H1 (cell line): Measurements from ENCODE around the gene ALK. TPM values are rescaled to one million over a fixed set of nuclear protein-coding genes. Genes with fewer than 3 reads are reported as not detected.

Source experiments
- CTCF ChIA-PET: fragments of 300-600 bp; sonication (Branson Sonifier 250); formaldehyde crosslinking; loops from one replicate; lab custom pipeline; 2021; ENCODE audit not compliant: partially characterized antibody; lab: Charles Lee
- POLR2A ChIA-PET: fragments of 300-600 bp; sonication (Branson Sonifier 250); formaldehyde crosslinking; loops from one replicate; lab custom pipeline; 2021; ENCODE audit warnings: inconsistent platforms; ENCODE audit not compliant: partially characterized antibody; lab: Charles Lee
- DNase-seq, 2 experiments: peaks; one replicate each; pipeline versions ENCODE4 v3.0.0 to v3.0.0-alpha.2; 2010 to 2022; ENCODE audit warnings: low spot score in 2 of 2, low read depth in 1 of 2, mixed read lengths in 1 of 2
- FAIRE-seq: peaks from 2 replicates; lab custom pipeline; 2011; peaks lifted over from hg19 to GRCh38; lab: Jason Lieb, UNC
- H2AFZ ChIP-seq: 2 replicates; pipeline ENCODE4 v1.8.1; 2012; ENCODE audit warnings: low read length, inconsistent platforms
- H2AK5ac ChIP-seq: 2 replicates; pipeline ENCODE4 v1.6.1; 2013; ENCODE audit warnings: low read depth, low read length
- H2BK120ac ChIP-seq: replicated peaks from 2 replicates; pipeline ENCODE3; 2013; ENCODE audit warnings: low read depth, low read length, inconsistent platforms
- H2BK12ac ChIP-seq: 2 replicates; pipeline ENCODE4 v1.6.1; 2013; ENCODE audit warnings: low read depth, low read length
- H2BK15ac ChIP-seq: 2 replicates; pipeline ENCODE4 v1.6.1; 2013; ENCODE audit warnings: low read length
- H2BK20ac ChIP-seq: 2 replicates; pipeline ENCODE4 v1.6.1; 2013; ENCODE audit warnings: low read length
- H2BK5ac ChIP-seq: 2 replicates; pipeline ENCODE4 v1.6.1; 2013; ENCODE audit warnings: low read depth, low read length
- H3K14ac ChIP-seq: 2 replicates; pipeline ENCODE4 v1.6.1; 2013; ENCODE audit warnings: inconsistent platforms; ENCODE audit not compliant: insufficient read length
- H3K18ac ChIP-seq: 2 replicates; pipeline ENCODE4 v1.6.1; 2013; ENCODE audit warnings: low read length; ENCODE audit errors: extremely low read depth
- H3K23ac ChIP-seq: 2 replicates; pipeline ENCODE4 v1.6.1; 2013; ENCODE audit warnings: inconsistent platforms; ENCODE audit not compliant: insufficient read length
- H3K23me2 ChIP-seq: 2 replicates; pipeline ENCODE4 v1.6.1; 2013; ENCODE audit warnings: low read depth, low read length
- H3K27ac ChIP-seq: 2 replicates; pipeline ENCODE4 v1.6.1; 2011; ENCODE audit warnings: low read depth, low read length, inconsistent platforms
- H3K27me3 ChIP-seq, 4 experiments: replicated peaks in 1 of 4; 1 replicate in 1 of 4; 2 replicates in 3 of 4; pipeline versions ENCODE4 v1.6.1 to v1.8.1; 2011 to 2013; ENCODE audit warnings: low read length in 3 of 4, mild to moderate bottlenecking in 3 of 4, inconsistent platforms in 2 of 4, mixed read lengths in 2 of 4, moderate library complexity in 1 of 4; ENCODE audit not compliant: control insufficient read depth in 3 of 4, insufficient read depth in 3 of 4; ENCODE audit errors: extremely low read depth in 1 of 4
- H3K36me3 ChIP-seq, 4 experiments: 2 replicates each; pipeline versions ENCODE4 v1.6.1 to v1.8.1; 2011 to 2013; ENCODE audit warnings: mild to moderate bottlenecking in 4 of 4, low read length in 3 of 4, moderate library complexity in 2 of 4, control low read depth in 1 of 4, inconsistent platforms in 1 of 4; ENCODE audit not compliant: insufficient read depth in 4 of 4, control insufficient read depth in 2 of 4
- H3K4ac ChIP-seq: replicated peaks from 2 replicates; pipeline ENCODE3; 2013; ENCODE audit warnings: low read length, low read depth, mixed read lengths, inconsistent platforms; ENCODE audit not compliant: insufficient read length
- H3K4me1 ChIP-seq, 4 experiments: replicated peaks in 1 of 4; 1 replicate in 1 of 4; 2 replicates in 3 of 4; pipeline versions ENCODE4 v1.6.1 to v1.8.1; 2011 to 2013; ENCODE audit warnings: low read length in 3 of 4, inconsistent platforms in 2 of 4, mixed read lengths in 1 of 4; ENCODE audit not compliant: insufficient read depth in 4 of 4, control insufficient read depth in 3 of 4
- H3K4me2 ChIP-seq, 2 experiments: 2 replicates each; pipeline versions ENCODE4 v1.6.1 to v1.8.1; 2011 to 2013; ENCODE audit warnings: low read depth in 2 of 2, low read length in 2 of 2, control low read depth in 1 of 2, inconsistent platforms in 1 of 2, mild to moderate bottlenecking in 1 of 2; ENCODE audit not compliant: insufficient read depth in 1 of 2
- H3K4me3 ChIP-seq, 4 experiments: fragments of 200-600, 300-600 bp in 1 of 4; sonication (generic), shearing (Covaris generic), sonication (Bioruptor Twin) in 1 of 4; 2 replicates each; pipeline versions ENCODE4 v1.5.1 to v1.8.1; 2011 to 2016; ENCODE audit warnings: low read length in 4 of 4, low read depth in 3 of 4, control low read depth in 2 of 4, inconsistent platforms in 2 of 4, mild to moderate bottlenecking in 2 of 4, mixed read lengths in 1 of 4, moderate library complexity in 1 of 4; ENCODE audit not compliant: insufficient read depth in 2 of 4; ENCODE audit errors: extremely low read depth in 1 of 4
- H3K56ac ChIP-seq: replicated peaks from 2 replicates; pipeline ENCODE3; 2013; ENCODE audit warnings: low read depth, mild to moderate bottlenecking, mixed read lengths, low read length, inconsistent platforms; ENCODE audit not compliant: insufficient read length
- H3K79me1 ChIP-seq: 2 replicates; pipeline ENCODE4 v1.6.1; 2013; ENCODE audit warnings: low read depth, low read length, control low read depth
- H3K79me2 ChIP-seq, 2 experiments: 2 replicates each; pipeline versions ENCODE4 v1.6.1 to v1.8.1; 2012 to 2013; ENCODE audit warnings: low read length in 2 of 2, mild to moderate bottlenecking in 2 of 2, inconsistent platforms in 1 of 2; ENCODE audit not compliant: insufficient read depth in 2 of 2, control insufficient read depth in 1 of 2
- H3K9ac ChIP-seq, 4 experiments: replicated peaks in 1 of 4; 1 replicate in 1 of 4; 2 replicates in 3 of 4; pipeline versions ENCODE4 v1.6.1 to v1.8.1; 2011 to 2013; ENCODE audit warnings: low read depth in 3 of 4, low read length in 3 of 4, control low read depth in 2 of 4, mild to moderate bottlenecking in 2 of 4, moderate library complexity in 2 of 4, inconsistent platforms in 1 of 4; ENCODE audit errors: extremely low read depth in 1 of 4
- H3K9me3 ChIP-seq, 2 experiments: 2 replicates each; pipeline versions ENCODE4 v1.6.1 to v1.8.1; 2012 to 2013; ENCODE audit warnings: mild to moderate bottlenecking in 2 of 2, moderate library complexity in 2 of 2, control low read depth in 1 of 2, inconsistent platforms in 1 of 2, low read depth in 1 of 2, low read length in 1 of 2, mixed read lengths in 1 of 2; ENCODE audit not compliant: insufficient read depth in 2 of 2
- H4K20me1 ChIP-seq, 2 experiments: replicated peaks in 1 of 2; 2 replicates each; pipeline versions ENCODE3 to v1.8.1; 2011 to 2013; ENCODE audit warnings: inconsistent platforms in 2 of 2, low read length in 2 of 2, mild to moderate bottlenecking in 1 of 2; ENCODE audit not compliant: insufficient read depth in 2 of 2, control insufficient read depth in 1 of 2
- H4K5ac ChIP-seq: 2 replicates; pipeline ENCODE4 v1.6.1; 2013; ENCODE audit warnings: low read length, low read depth, mixed read lengths, inconsistent platforms; ENCODE audit not compliant: insufficient read length
- H4K8ac ChIP-seq: 2 replicates; pipeline ENCODE4 v1.8.0; 2013; ENCODE audit warnings: mild to moderate bottlenecking, moderate library complexity, low read length, inconsistent platforms; ENCODE audit not compliant: insufficient read depth; ENCODE audit errors: extremely low read depth
- H4K91ac ChIP-seq: replicated peaks from 2 replicates; pipeline ENCODE3; 2013; ENCODE audit warnings: low read length, mixed read lengths, inconsistent platforms; ENCODE audit not compliant: insufficient read length
- ATF2 ChIP-seq: IDR thresholded peaks from 2 replicates; pipeline ENCODE4 v1.6.1; 2012; ENCODE audit warnings: low read length, inconsistent platforms
- EGR1 ChIP-seq: IDR thresholded peaks from 2 replicates; pipeline ENCODE4 v1.6.1; 2011; ENCODE audit warnings: low read depth, low read length, borderline replicate concordance
- JUND ChIP-seq: IDR thresholded peaks from 2 replicates; pipeline ENCODE4 v1.6.1; 2011; ENCODE audit warnings: mild to moderate bottlenecking, improper control_type of control experiment, low read length
- KDM1A ChIP-seq: fragments of 200-600, 300-600 bp; sonication (generic); IDR thresholded peaks from 2 replicates; pipeline ENCODE4 v1.7.1; 2016; ENCODE audit warnings: mild to moderate bottlenecking, low read length, borderline replicate concordance
- NANOG ChIP-seq: IDR thresholded peaks from 2 replicates; pipeline ENCODE4 v1.6.1; 2011; ENCODE audit warnings: low read length, low read depth, mild to moderate bottlenecking, inconsistent platforms; ENCODE audit not compliant: insufficient read depth, poor library complexity, severe bottlenecking
- NRF1 ChIP-seq: IDR thresholded peaks from 2 replicates; pipeline ENCODE4 v1.6.1; 2011; ENCODE audit warnings: mild to moderate bottlenecking, low read depth, low read length, improper control_type of control experiment
- POLR2A ChIP-seq, 2 experiments: IDR thresholded peaks; 1 replicate in 1 of 2; 2 replicates in 1 of 2; pipeline ENCODE4 v1.6.1; 2011; ENCODE audit warnings: low read depth in 2 of 2, low read length in 2 of 2, mild to moderate bottlenecking in 2 of 2; ENCODE audit errors: control extremely low read depth in 1 of 2
- POU5F1 ChIP-seq: IDR thresholded peaks from 2 replicates; pipeline ENCODE4 v1.6.1; 2011; ENCODE audit warnings: low read depth, mild to moderate bottlenecking, low read length, moderate library complexity
- WGBS, 2 experiments: shearing (Covaris generic) in 1 of 2; methylation state at CpG; one replicate each; pipeline versions ENCODE4 v1.1.6 to v1.1.7; 2013 to 2015; ENCODE audit warnings: low lambda C conversion rate in 2 of 2, mixed read lengths in 2 of 2, inconsistent platforms in 1 of 2, low coverage in 1 of 2, missing lambda C conversion rate in 1 of 2; ENCODE audit not compliant: insufficient replicate concordance in 2 of 2, insufficient coverage in 1 of 2, insufficient read length in 1 of 2; ENCODE audit errors: extremely low coverage in 1 of 2, missing lambda C conversion rate in 1 of 2; 5-methylcytosine and 5-hydroxymethylcytosine counted together
- polyA plus RNA-seq, 7 experiments: library from polyadenylated mRNA; depleted of rRNA in 3 of 7; stranded (reverse) in 5 of 7; unstranded in 2 of 7; fragments of >200 nt in 5 of 7; fragments of 200-250 nt in 2 of 7; gene quantifications; 1 replicate in 5 of 7; 2 replicates in 1 of 7; 4 replicates in 1 of 7; pipeline versions ENCODE4 v1.2.1 to v1.2.3, GENCODE V29; 2011 to 2013; ENCODE audit warnings: missing spikeins in 2 of 7, mixed read lengths in 2 of 7
- total RNA-seq: library from RNA; stranded (reverse); fragmentation: NEBNext Ultra II Directional; extraction: Animal tissue kit (Norgen Biotek cat#: 25700); gene quantifications from 2 replicates; pipeline ENCODE4 v1.2.1, GENCODE V29; 2021
- TF ChIP-seq, protein P1 (sequence below), 3 experiments: IDR thresholded peaks; 1 replicate in 2 of 3; 2 replicates in 1 of 3; pipeline versions ENCODE4 v1.5.1 to v1.6.1; 2011; ENCODE audit warnings: low read length in 3 of 3, mild to moderate bottlenecking in 3 of 3, inconsistent platforms in 2 of 3, low read depth in 1 of 3, moderate library complexity in 1 of 3; ENCODE audit not compliant: insufficient read depth in 1 of 3; ENCODE audit errors: control extremely low read depth in 1 of 3
- TF ChIP-seq, protein P2 (sequence below): IDR thresholded peaks from 2 replicates; pipeline ENCODE4 v1.6.1; 2012; ENCODE audit warnings: inconsistent platforms

Gene ALK
- total and polyA plus RNA-seq, 2 of the 8 experiments (the other 6 are each of a cell fraction or from before 2014, with no cell fraction given) = 0.02 to 0.09 TPM

DNA sequence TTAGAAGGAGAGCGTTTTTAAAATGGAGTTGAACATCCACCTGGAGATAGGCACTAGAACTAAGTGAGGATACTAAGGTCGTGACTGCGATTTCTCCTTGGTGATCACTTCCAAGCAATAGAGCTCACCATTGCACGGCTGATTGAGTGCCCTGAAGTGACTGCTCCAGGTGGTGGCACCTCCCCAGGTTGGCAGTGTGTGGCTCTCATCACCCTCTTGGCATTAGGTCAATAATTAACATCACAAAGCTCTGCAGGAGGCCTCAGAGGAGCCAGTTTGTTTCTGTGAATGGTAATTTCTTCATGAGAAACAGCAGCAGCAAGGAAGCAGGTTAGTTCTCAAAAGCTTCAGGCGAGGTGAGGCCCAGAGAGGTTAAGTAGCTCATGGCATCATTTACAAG is 546.6 kb downstream of the ALK start:
- Histone ChIP-seq H3K9me3 (no peaks in the 10 kb centered on the region), H3K4me2 (peak overlapping the region; percentile 19 to 40; a peak in 2 of 4 replicates), H4K5ac (no peak overlapping the region), H3K79me2 (no peaks in the 10 kb centered on the region), H3K23me2 (no peaks in the 10 kb centered on the region), H4K91ac (no peak overlapping the region), H3K56ac (no peak overlapping the region), H3K23ac (no peak overlapping the region), H3K14ac (no peak overlapping the region), H3K4ac (no peak overlapping the region), H4K8ac (no peak overlapping the region), H2BK15ac (no peak overlapping the region), H4K20me1 (no peaks in the 10 kb centered on the region), H3K18ac (no peak overlapping the region), H3K27me3 (no peaks in the 10 kb centered on the region), H3K36me3 (no peaks in the 10 kb centered on the region), H2BK120ac (no peak overlapping the region), H3K9ac (no peak overlapping the region), H3K4me3 (no peak overlapping the region; a peak in 2 of 8 replicates), H3K79me1 (no peaks in the 10 kb centered on the region), H2AFZ (no peak overlapping the region), H3K4me1 (peaks cover 0 to 11% (median 4%) of the 10 kb centered on the region in 4 experiments; a peak in 6 of 7 replicates), H2AK5ac (no peak overlapping the region), H2BK20ac (no peak overlapping the region), H3K27ac (no peak overlapping the region), H2BK5ac (no peak overlapping the region), H2BK12ac (no peak overlapping the region)
- WGBS, 2 experiments = 72% methylated on average over 5 of the region's 5 CpGs; no CpG with 5 or more reads in 1 of the 2 experiments
- ChIA-PET POLR2A (no interaction called here), CTCF (interaction anchor here (0.6 to 1.6 kb wide), 7 partner anchors 18 to 840 kb away, joined by 3 to 5 read pairs (median 3); no protein-coding TSS in a partner anchor)
- no peak for FAIRE-seq
- no peak for DNase-seq
- TF ChIP-seq, protein P1, sequence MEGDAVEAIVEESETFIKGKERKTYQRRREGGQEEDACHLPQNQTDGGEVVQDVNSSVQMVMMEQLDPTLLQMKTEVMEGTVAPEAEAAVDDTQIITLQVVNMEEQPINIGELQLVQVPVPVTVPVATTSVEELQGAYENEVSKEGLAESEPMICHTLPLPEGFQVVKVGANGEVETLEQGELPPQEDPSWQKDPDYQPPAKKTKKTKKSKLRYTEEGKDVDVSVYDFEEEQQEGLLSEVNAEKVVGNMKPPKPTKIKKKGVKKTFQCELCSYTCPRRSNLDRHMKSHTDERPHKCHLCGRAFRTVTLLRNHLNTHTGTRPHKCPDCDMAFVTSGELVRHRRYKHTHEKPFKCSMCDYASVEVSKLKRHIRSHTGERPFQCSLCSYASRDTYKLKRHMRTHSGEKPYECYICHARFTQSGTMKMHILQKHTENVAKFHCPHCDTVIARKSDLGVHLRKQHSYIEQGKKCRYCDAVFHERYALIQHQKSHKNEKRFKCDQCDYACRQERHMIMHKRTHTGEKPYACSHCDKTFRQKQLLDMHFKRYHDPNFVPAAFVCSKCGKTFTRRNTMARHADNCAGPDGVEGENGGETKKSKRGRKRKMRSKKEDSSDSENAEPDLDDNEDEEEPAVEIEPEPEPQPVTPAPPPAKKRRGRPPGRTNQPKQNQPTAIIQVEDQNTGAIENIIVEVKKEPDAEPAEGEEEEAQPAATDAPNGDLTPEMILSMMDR (IDR thresholded peaks at IDR 0.05; ENCODE audit: control extremely low read depth in 1 of 3, insufficient read depth in 1 of 3, low read depth in 1 of 3, low read length in 3 of 3) = no peak
- TF ChIP-seq NRF1 (no peak), NANOG (no peak), KDM1A (no peak), ATF2 (no peak), JUND (no peak), POLR2A (IDR thresholded peaks at IDR 0.05; ENCODE audit: control extremely low read depth in 1 of 2, low read depth in 2 of 2, low read length in 2 of 2) (no peak), POU5F1 (no peak), EGR1 (no peak)
- TF ChIP-seq, protein P2, sequence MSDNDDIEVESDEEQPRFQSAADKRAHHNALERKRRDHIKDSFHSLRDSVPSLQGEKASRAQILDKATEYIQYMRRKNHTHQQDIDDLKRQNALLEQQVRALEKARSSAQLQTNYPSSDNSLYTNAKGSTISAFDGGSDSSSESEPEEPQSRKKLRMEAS = no peak
